HG03521 (cell line): ENCODE measurements around the gene MAST1.
A peak's percentile ranks its signal among the peaks of the same experiment; 100 is the strongest.
"Not testable (repeated sequence)": the region's sequence is repeated elsewhere in the genome, so short reads cannot be mapped to it uniquely, and the experiment has no call there.

Experiments used
- ATAC-seq: cut with Tn5 transposase; IDR thresholded peaks from one replicate; pipeline ENCODE4 v1.9.1; 2021; ENCODE audit warnings: mild to moderate bottlenecking, moderate library complexity; ENCODE audit not compliant: unreplicated experiment

Gene MAST1

GRCh38 chr19:12838182-12838885 is at the start of gene MAST1:
Gene MAST1 (plus strand): TSS chr19:12838515. CDS start chr19:12838573, 58 bp downstream.
- no peak for ATAC-seq

- ATAC-seq: no peak
Observed at GRCh38 chr19:12788682-12789097, 49.6 kb upstream of the MAST1 start.

GRCh38 chr19:12789098-12789903 is 49.0 kb upstream of the MAST1 start:
- ATAC-seq: no peak

- ATAC-seq: peak; percentile 36
Observed at GRCh38 chr19:12789904-12790619, 48.3 kb upstream of the MAST1 start.

- ATAC-seq: no peak
Observed at GRCh38 chr19:12790628-12791344, 47.5 kb upstream of the MAST1 start.

GRCh38 chr19:12791345-12792050 is 46.8 kb upstream of the MAST1 start, which contains the start of gene JUNB:
Gene JUNB (plus strand): TSS chr19:12791486. CDS start chr19:12791772, 286 bp downstream.
- ATAC-seq: peak; percentile 27

- ATAC-seq: no peak
Observed at GRCh38 chr19:12792051-12792852, 46.1 kb upstream of the MAST1 start.

GRCh38 chr19:12792853-12793289 is 45.4 kb upstream of the MAST1 start:
- ATAC-seq: no peak

- ATAC-seq: peak; percentile 32
Observed at GRCh38 chr19:12793290-12794195, 44.8 kb upstream of the MAST1 start.

- no peak for ATAC-seq
Observed at GRCh38 chr19:12794196-12794941, 43.9 kb upstream of the MAST1 start.

GRCh38 chr19:12794971-12795381 is 43.3 kb upstream of the MAST1 start:
- ATAC-seq: no peak

GRCh38 chr19:12796146-12797071 is 41.9 kb upstream of the MAST1 start:
- no peak for ATAC-seq

- ATAC-seq: no peak
Observed at GRCh38 chr19:12797141-12797587, 41.2 kb upstream of the MAST1 start.

- not testable (repeated sequence) for ATAC-seq
Observed at GRCh38 chr19:12797607-12798006, 40.7 kb upstream of the MAST1 start.

GRCh38 chr19:12799742-12800465 is 38.4 kb upstream of the MAST1 start:
- ATAC-seq: no peak

- no peak for ATAC-seq
Observed at GRCh38 chr19:12800466-12800770, 37.9 kb upstream of the MAST1 start.
